Common myeloid progenitor, CD34-positive (primary cell): Measurements from ENCODE around the gene DLEC1.

Source experiments
- CTCF ChIA-PET: fragments of 350-600 bp; sonication (Branson Sonifier 250); formaldehyde crosslinking; loops from one replicate; lab custom pipeline; 2021; ENCODE audit warnings: antibody characterized with exemption; lab: Charles Lee
- POLR2A ChIA-PET: fragments of 350-600 bp; sonication (Branson Sonifier 250); formaldehyde crosslinking; loops from one replicate; lab custom pipeline; 2021; ENCODE audit warnings: antibody characterized with exemption; lab: Charles Lee
- DNase-seq, 3 donors: peaks; one replicate each; pipeline versions ENCODE4 v3.0.0 to v3.0.0-alpha.2; 2013
- H3K27ac ChIP-seq, 2 experiments: 1 replicate in 1 of 2; 2 replicates in 1 of 2; pipeline ENCODE4 v1.7.0; 2013; ENCODE audit warnings: inconsistent platforms in 2 of 2, low read length in 2 of 2, mild to moderate bottlenecking in 2 of 2, low read depth in 1 of 2, moderate library complexity in 1 of 2; ENCODE audit not compliant: severe bottlenecking in 2 of 2, insufficient read depth in 1 of 2, poor library complexity in 1 of 2
- H3K27me3 ChIP-seq, 5 experiments: replicated peaks in 2 of 5; 1 replicate in 3 of 5; 2 replicates in 2 of 5; pipeline versions ENCODE4 v1.6.1 to v1.7.0; 2013; ENCODE audit warnings: low read length in 4 of 5, mild to moderate bottlenecking in 2 of 5, moderate library complexity in 2 of 5, inconsistent platforms in 1 of 5; ENCODE audit not compliant: insufficient read depth in 5 of 5, control insufficient read depth in 4 of 5
- H3K36me3 ChIP-seq, 4 experiments: 1 replicate in 2 of 4; 2 replicates in 2 of 4; pipeline versions ENCODE4 v1.6.1 to v1.7.0; 2013; ENCODE audit warnings: low read length in 3 of 4, control low read depth in 1 of 4, mild to moderate bottlenecking in 1 of 4; ENCODE audit not compliant: control insufficient read depth in 4 of 4, insufficient read depth in 4 of 4
- H3K4me1 ChIP-seq, 4 experiments: 1 replicate in 3 of 4; 2 replicates in 1 of 4; pipeline versions ENCODE4 v1.6.1 to v1.7.1; 2013; ENCODE audit warnings: low read length in 3 of 4, mild to moderate bottlenecking in 3 of 4, control low read depth in 1 of 4, inconsistent platforms in 1 of 4, moderate library complexity in 1 of 4; ENCODE audit not compliant: control insufficient read depth in 4 of 4, insufficient read depth in 4 of 4; ENCODE audit errors: control extremely low read depth in 1 of 4
- H3K4me3 ChIP-seq, 7 experiments: 1 replicate in 4 of 7; 2 replicates in 3 of 7; pipeline versions ENCODE4 v1.5.1 to v1.7.0; 2013; ENCODE audit warnings: mild to moderate bottlenecking in 7 of 7, low read length in 6 of 7, moderate library complexity in 6 of 7, inconsistent platforms in 2 of 7, low read depth in 2 of 7, control low read depth in 1 of 7; ENCODE audit not compliant: insufficient read depth in 4 of 7, control insufficient read depth in 1 of 7; ENCODE audit errors: extremely low read depth in 1 of 7
- H3K9me3 ChIP-seq, 5 experiments: 1 replicate in 4 of 5; 2 replicates in 1 of 5; pipeline versions ENCODE4 v1.6.1 to v1.7.1; 2013; ENCODE audit warnings: low read length in 4 of 5, mild to moderate bottlenecking in 2 of 5, inconsistent platforms in 1 of 5, low read depth in 1 of 5, moderate library complexity in 1 of 5; ENCODE audit not compliant: control insufficient read depth in 4 of 5, insufficient read depth in 2 of 5; ENCODE audit errors: control extremely low read depth in 1 of 5
- WGBS: methylation state at CpG from one replicate; pipeline ENCODE4 v1.1.5; 2013; ENCODE audit not compliant: insufficient coverage; 5-methylcytosine and 5-hydroxymethylcytosine counted together

DLEC1 gene

GRCh38 chr3:38141173-38141951 is 102.4 kb downstream of the DLEC1 start:
- Histone ChIP-seq H3K27me3 (no peaks in the 10 kb centered on the region), H3K27ac (no peak overlapping the region), H3K36me3 (peaks cover 4 to 29% (median 23%) of the 10 kb centered on the region in 4 experiments), H3K9me3 (peaks cover 0 to 8% (median 2%) of the 10 kb centered on the region in 5 experiments), H3K4me1 (peaks cover 2 to 37% (median 34%) of the 10 kb centered on the region in 4 experiments), H3K4me3 (no peak overlapping the region)
- WGBS, result 95% methylated on average over 7 of the region's 7 CpGs
- no peak for DNase-seq
- ChIA-PET POLR2A (interaction anchor here (2.3 kb wide), 1 partner anchor 24 kb away, joined by 6 read pairs; the partner anchor contains the start of gene OXSR1), CTCF (interaction anchor here (1.2 to 1.9 kb wide), 2 partner anchors 15 to 23 kb away, joined by 4 read pairs; no protein-coding TSS in a partner anchor)

- no peak overlapping the region for H3K27ac ChIP-seq
- no peak overlapping the region for H3K4me3 ChIP-seq
- ChIA-PET CTCF (interaction anchor here (1.2 to 1.9 kb wide), 2 partner anchors 14 to 24 kb away, joined by 4 read pairs; no protein-coding TSS in a partner anchor), POLR2A (interaction anchor here (2.3 kb wide), 1 partner anchor 23 kb away, joined by 6 read pairs; the partner anchor contains the start of gene OXSR1)
- peaks cover 4 to 29% (median 23%) of the 10 kb centered on the region in 4 experiments for H3K36me3 ChIP-seq
- H3K9me3 ChIP-seq, result peaks cover 0 to 9% (median 2%) of the 10 kb centered on the region in 5 experiments
- DNase-seq, result no peak
- H3K4me1 ChIP-seq, result peaks cover 2 to 34% (median 31%) of the 10 kb centered on the region in 4 experiments
- WGBS, result 100% methylated on average over 1 of the region's 2 CpGs
- no peaks in the 10 kb centered on the region for H3K27me3 ChIP-seq
These were observed 102.9 kb downstream of the DLEC1 start for GRCh38 chr3:38141952-38142273.

- no peaks in the 10 kb centered on the region for H3K27me3 ChIP-seq
- H3K4me1 ChIP-seq, result peaks cover 3 to 32% (median 27%) of the 10 kb centered on the region in 4 experiments
- no peak overlapping the region for H3K27ac ChIP-seq
- ChIA-PET POLR2A (interaction anchor here (2.3 kb wide), 1 partner anchor 22 kb away, joined by 6 read pairs; the partner anchor contains the start of gene OXSR1), CTCF (interaction anchor here (1.0 to 1.9 kb wide), 2 partner anchors 25 to 28 kb away, joined by 3 to 4 read pairs; no protein-coding TSS in a partner anchor)
- no peak for DNase-seq
- 100% methylated on average over 1 of the region's 1 CpG for WGBS
- H3K4me3 ChIP-seq, result no peak overlapping the region
- H3K9me3 ChIP-seq, result peaks cover 0 to 9% (median 2%) of the 10 kb centered on the region in 5 experiments
- H3K36me3 ChIP-seq, result peaks cover 4 to 29% (median 23%) of the 10 kb centered on the region in 4 experiments
These were observed 104.0 kb downstream of the DLEC1 start for GRCh38 chr3:38142959-38143358.

- Histone ChIP-seq H3K27me3 (no peaks in the 10 kb centered on the region), H3K9me3 (peaks cover 0 to 9% (median 2%) of the 10 kb centered on the region in 5 experiments), H3K36me3 (peaks cover 4 to 29% (median 23%) of the 10 kb centered on the region in 4 experiments), H3K4me1 (peaks cover 3 to 31% (median 27%) of the 10 kb centered on the region in 4 experiments), H3K27ac (no peak overlapping the region), H3K4me3 (no peak overlapping the region)
- WGBS, result 100% methylated on average over 3 of the region's 3 CpGs
- no peak for DNase-seq
- CTCF ChIA-PET, result interaction anchor here (1.0 kb wide), 1 partner anchor 28 kb away, joined by 3 read pairs; no protein-coding TSS in a partner anchor
- POLR2A ChIA-PET, result interaction anchor here (2.3 kb wide), 1 partner anchor 22 kb away, joined by 6 read pairs; the partner anchor contains the start of gene OXSR1
These were observed 104.5 kb downstream of the DLEC1 start for GRCh38 chr3:38143511-38143910.

GRCh38 chr3:38146504-38146903 is 107.5 kb downstream of the DLEC1 start:
- H3K4me3 ChIP-seq, result no peak overlapping the region
- ChIA-PET CTCF (no interaction called here), POLR2A (no interaction called here)
- no CpG with 5 or more reads among the region's 2 CpGs for WGBS
- no peak overlapping the region for H3K27ac ChIP-seq
- H3K27me3 ChIP-seq, result no peaks in the 10 kb centered on the region
- peaks cover 9 to 39% (median 27%) of the 10 kb centered on the region in 4 experiments for H3K4me1 ChIP-seq
- H3K9me3 ChIP-seq, result peaks cover 0 to 9% (median 2%) of the 10 kb centered on the region in 5 experiments
- H3K36me3 ChIP-seq, result peaks cover 0 to 15% (median 12%) of the 10 kb centered on the region in 4 experiments
- DNase-seq, result no peak

GRCh38 chr3:38147421-38147820 is 108.4 kb downstream of the DLEC1 start:
- H3K27me3 ChIP-seq, result no peaks in the 10 kb centered on the region
- ChIA-PET POLR2A (no interaction called here), CTCF (interaction anchor here (2.9 kb wide), 1 partner anchor 16 kb away, joined by 10 read pairs; no protein-coding TSS in a partner anchor)
- H3K9me3 ChIP-seq, result peaks cover 0 to 9% (median 2%) of the 10 kb centered on the region in 5 experiments
- H3K36me3 ChIP-seq, result peaks cover 0 to 5% (median 3%) of the 10 kb centered on the region in 4 experiments
- 14% methylated on average over 1 of the region's 3 CpGs for WGBS
- DNase-seq, result peak; percentile 53 to 83 (median 81)
- no peak overlapping the region for H3K4me3 ChIP-seq
- H3K27ac ChIP-seq, result no peak overlapping the region
- peaks cover 9 to 43% (median 27%) of the 10 kb centered on the region in 4 experiments for H3K4me1 ChIP-seq
